ENCODE results near the gene RTEL1.

The RTEL1 gene

GRCh38 chr20:63741354-63741675 is 83.2 kb downstream of the RTEL1 start:
- ATAC-seq = no peak
- TF ChIP-seq TOX (CRISPR knock-in tag; IDR thresholded peaks at IDR 0.05; ENCODE audit: borderline replicate concordance) = no peak
- TF ChIP-seq CSDC2 (CRISPR knock-in tag; IDR thresholded peaks at IDR 0.05) = no peak
- no peak for TF ChIP-seq SNAI2 (CRISPR knock-in tag; IDR thresholded peaks at IDR 0.05)
- TF ChIP-seq PATZ1 (CRISPR knock-in tag; IDR thresholded peaks at IDR 0.05; ENCODE audit: borderline replicate concordance) = no peak
- TF ChIP-seq POU6F1 (CRISPR knock-in tag; IDR thresholded peaks at IDR 0.05; ENCODE audit: borderline replicate concordance, low read depth) = no peak
- TF ChIP-seq CREB5 (CRISPR knock-in tag; IDR thresholded peaks at IDR 0.05; ENCODE audit: low read depth) = no peak
- no peak for TF ChIP-seq TSHZ2 (CRISPR knock-in tag; IDR thresholded peaks at IDR 0.05)
- TF ChIP-seq GLIS3 (CRISPR knock-in tag; IDR thresholded peaks at IDR 0.05) = no peak
- TF ChIP-seq OSR1 (CRISPR knock-in tag; IDR thresholded peaks at IDR 0.05) = no peak
- TF ChIP-seq ZFP3 (CRISPR knock-in tag; IDR thresholded peaks at IDR 0.05) = no peak
- no peak for TF ChIP-seq ZNF70 (CRISPR knock-in tag; IDR thresholded peaks at IDR 0.05)
- TF ChIP-seq PPARA (CRISPR knock-in tag; IDR thresholded peaks at IDR 0.05; ENCODE audit: borderline replicate concordance) = no peak

- TF ChIP-seq TOX (CRISPR knock-in tag; IDR thresholded peaks at IDR 0.05; ENCODE audit: borderline replicate concordance) = no peak
- no peak for TF ChIP-seq PPARA (CRISPR knock-in tag; IDR thresholded peaks at IDR 0.05; ENCODE audit: borderline replicate concordance)
- TF ChIP-seq CREB5 (CRISPR knock-in tag; IDR thresholded peaks at IDR 0.05; ENCODE audit: low read depth) = no peak
- TF ChIP-seq BACH2 (CRISPR knock-in tag; IDR thresholded peaks at IDR 0.05; ENCODE audit: borderline replicate concordance) = no peak
- no peak for TF ChIP-seq ZFP3 (CRISPR knock-in tag; IDR thresholded peaks at IDR 0.05)
- TF ChIP-seq ARNTL (CRISPR knock-in tag; IDR thresholded peaks at IDR 0.05; ENCODE audit: borderline replicate concordance, low read depth) = no peak
- no peak for TF ChIP-seq ESRRG (CRISPR knock-in tag; IDR thresholded peaks at IDR 0.05)
- TF ChIP-seq ZNF70 (CRISPR knock-in tag; IDR thresholded peaks at IDR 0.05) = no peak
- no peak for TF ChIP-seq ZNF8 (CRISPR knock-in tag; IDR thresholded peaks at IDR 0.05)
- TF ChIP-seq POU6F1 (CRISPR knock-in tag; IDR thresholded peaks at IDR 0.05; ENCODE audit: borderline replicate concordance, low read depth) = no peak
- TF ChIP-seq TCF4 (CRISPR knock-in tag; IDR thresholded peaks at IDR 0.05; ENCODE audit: borderline replicate concordance) = no peak
- no peak for ATAC-seq
Observed at GRCh38 chr20:63741676-63742380, 83.7 kb downstream of the RTEL1 start.

All from SK-N-SH treated with all-trans-retinoic acid at 6 μM for 48 hours (cell line).